ENCODE results near the gene NPBWR2. TPM values are rescaled to one million over a fixed set of nuclear protein-coding genes. Genes with fewer than 3 reads are reported as not detected.

Gene NPBWR2
- not detected for total RNA-seq
- polyA plus RNA-seq: not detected

GRCh38 chr20:64106981-64107735 lies at the start of gene NPBWR2:
NPBWR2 (minus strand) TSS chr20:64107565; CDS start chr20:64106831, 734 bp downstream.
- no peaks in the 10 kb centered on the region for H3K36me3 ChIP-seq (ENCODE audit: control insufficient read depth in 4 of 4, insufficient read depth in 3 of 4, low read depth in 1 of 4, low read length in 3 of 4)
- DNase-seq (ENCODE audit: low spot score): no peak
- TF ChIP-seq FOXA1 (IDR thresholded peaks at IDR 0.05) (no peak), CTCF (IDR thresholded peaks at IDR 0.05; ENCODE audit: low read depth, low read length, missing input control) (no peak)
- peaks cover 0 to 2% (median 0%) of the 10 kb centered on the region in 4 donors for H3K27me3 ChIP-seq (ENCODE audit: control insufficient read depth in 4 of 4, insufficient read depth in 4 of 4, low read length in 3 of 4)
- no peak within 1 kb of the TSS for H3K27ac ChIP-seq (ENCODE audit: low read depth in 1 of 2, low read length in 2 of 2)
- no peak within 1 kb of the TSS for H3K9ac ChIP-seq (ENCODE audit: low read depth in 1 of 2, low read length in 2 of 2)
- peaks cover 0 to 3% (median 1%) of the 10 kb centered on the region in 4 donors for H3K4me1 ChIP-seq (ENCODE audit: control insufficient read depth in 4 of 4, insufficient read depth in 4 of 4, low read length in 3 of 4)
- H3K9me3 ChIP-seq (ENCODE audit: control insufficient read depth in 4 of 4, low read length in 3 of 4): no peaks in the 10 kb centered on the region
- H3K4me3 ChIP-seq (ENCODE audit: low read depth in 1 of 3, low read length in 3 of 3): no peak within 1 kb of the TSS
- WGBS: 66% methylated on average over 22 of the region's 22 CpGs

- no peak overlapping the region for H3K27ac ChIP-seq (ENCODE audit: low read depth in 1 of 2, low read length in 2 of 2)
- no peak overlapping the region for H3K4me3 ChIP-seq (ENCODE audit: low read depth in 1 of 3, low read length in 3 of 3)
- TF ChIP-seq EGR1 (IDR thresholded peaks at IDR 0.05; ENCODE audit: low read depth in 2 of 2) (no peak), FOXA1 (IDR thresholded peaks at IDR 0.05) (no peak), REST (IDR thresholded peaks at IDR 0.05) (no peak), HNF4A (conservative IDR thresholded peaks at IDR 0.05) (no peak)
- peaks cover 0 to 6% (median 2%) of the 10 kb centered on the region in 4 donors for H3K27me3 ChIP-seq (ENCODE audit: control insufficient read depth in 4 of 4, insufficient read depth in 4 of 4, low read length in 3 of 4)
- H3K9ac ChIP-seq (ENCODE audit: low read depth in 1 of 2, low read length in 2 of 2): no peak overlapping the region
- WGBS: 68% methylated on average over 9 of the region's 9 CpGs
- no peaks in the 10 kb centered on the region for H3K9me3 ChIP-seq (ENCODE audit: control insufficient read depth in 4 of 4, low read length in 3 of 4)
- no peaks in the 10 kb centered on the region for H3K4me1 ChIP-seq (ENCODE audit: control insufficient read depth in 4 of 4, insufficient read depth in 4 of 4, low read length in 3 of 4)
- no peaks in the 10 kb centered on the region for H3K36me3 ChIP-seq (ENCODE audit: control insufficient read depth in 4 of 4, insufficient read depth in 3 of 4, low read depth in 1 of 4, low read length in 3 of 4)
- no peak for DNase-seq (ENCODE audit: low spot score)
These were observed 48.9 kb upstream of the NPBWR2 start for GRCh38 chr20:64156136-64156885.

- Histone ChIP-seq H3K4me1 (ENCODE audit: control insufficient read depth in 4 of 4, insufficient read depth in 4 of 4, low read length in 3 of 4) (no peaks in the 10 kb centered on the region), H3K36me3 (ENCODE audit: control insufficient read depth in 4 of 4, insufficient read depth in 3 of 4, low read depth in 1 of 4, low read length in 3 of 4) (no peaks in the 10 kb centered on the region), H3K9me3 (ENCODE audit: control insufficient read depth in 4 of 4, low read length in 3 of 4) (no peaks in the 10 kb centered on the region), H3K27me3 (ENCODE audit: control insufficient read depth in 4 of 4, insufficient read depth in 4 of 4, low read length in 3 of 4) (peaks cover 0 to 3% (median 2%) of the 10 kb centered on the region in 4 donors), H3K27ac (ENCODE audit: low read depth in 1 of 2, low read length in 2 of 2) (no peak overlapping the region), H3K9ac (ENCODE audit: low read depth in 1 of 2, low read length in 2 of 2) (no peak overlapping the region), H3K4me3 (ENCODE audit: low read depth in 1 of 3, low read length in 3 of 3) (no peak overlapping the region)
- DNase-seq (ENCODE audit: low spot score): no peak
- 73% methylated on average over 22 of the region's 22 CpGs for WGBS
- TF ChIP-seq REST (IDR thresholded peaks at IDR 0.05) (no peak), ZBTB33 (IDR thresholded peaks at IDR 0.05) (no peak), JUND (IDR thresholded peaks at IDR 0.05) (no peak), RAD21 (IDR thresholded peaks at IDR 0.05) (no peak), MAX (IDR thresholded peaks at IDR 0.05) (no peak), FOXA2 (IDR thresholded peaks at IDR 0.05) (no peak), FOXA1 (IDR thresholded peaks at IDR 0.05) (no peak), TAF1 (conservative IDR thresholded peaks at IDR 0.05) (no peak)
These were observed 48.1 kb upstream of the NPBWR2 start for GRCh38 chr20:64155258-64156135.

Measured in liver (tissue), 9 donors.